Memory B cell (primary cell): ENCODE measurements around the gene SUN2.

ENCODE experiments used
- ATAC-seq: fragments of 150-1000 bp; cut with Tn5 transposase; 2 replicates; pipeline ENCODE4 v1.10.0; 2021; ENCODE audit warnings: low read depth, mild to moderate bottlenecking, moderate library complexity
- DNase-seq, 2 donors: peaks; one replicate each; pipeline ENCODE4 v3.0.0; 2022; ENCODE audit warnings: low spot score in 2 of 2
- H3K27ac Mint-ChIP-seq: one replicate; pipeline ENCODE4 v1.8.0; 2022; ENCODE audit warnings: mild to moderate bottlenecking, moderate library complexity, mixed read lengths
- H3K27me3 Mint-ChIP-seq: one replicate; pipeline ENCODE4 v1.8.0; 2022; ENCODE audit warnings: mixed read lengths
- H3K36me3 Mint-ChIP-seq: one replicate; pipeline ENCODE4 v1.8.0; 2022; ENCODE audit warnings: mild to moderate bottlenecking, mixed read lengths
- H3K4me1 Mint-ChIP-seq: one replicate; pipeline ENCODE4 v1.8.0; 2022; ENCODE audit warnings: mixed read lengths
- H3K4me3 Mint-ChIP-seq: one replicate; pipeline ENCODE4 v1.8.0; 2022; ENCODE audit warnings: mild to moderate bottlenecking, moderate library complexity, mixed read lengths
- H3K9me3 Mint-ChIP-seq: one replicate; pipeline ENCODE4 v1.8.0; 2022; ENCODE audit warnings: mixed read lengths

SUN2 gene

DNA sequence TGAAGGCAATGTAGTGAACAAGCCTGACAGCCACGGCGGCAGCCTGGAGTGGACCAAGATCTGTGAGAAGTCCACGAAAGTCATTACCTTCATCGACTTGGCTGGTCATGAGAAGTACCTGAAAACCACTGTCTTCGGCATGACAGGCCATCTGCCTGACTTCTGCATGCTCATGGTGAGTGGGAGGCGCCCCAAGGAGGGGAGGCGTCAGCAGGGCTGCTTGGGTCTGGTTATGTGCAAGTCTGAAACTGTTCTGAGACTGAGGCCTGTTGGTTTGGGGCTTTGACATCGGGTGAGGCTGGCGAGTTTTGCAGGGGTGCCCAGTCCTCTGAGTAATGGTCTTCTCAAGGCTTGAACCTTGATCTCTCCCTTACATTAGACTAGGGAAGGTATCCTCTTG is 39.0 kb downstream of the SUN2 start:
- H3K27me3 Mint-ChIP-seq = no peaks in the 10 kb centered on the region
- DNase-seq (no peak), ATAC-seq (no peak)
- peaks cover 33% of the 10 kb centered on the region for H3K36me3 Mint-ChIP-seq
- no peaks in the 10 kb centered on the region for H3K9me3 Mint-ChIP-seq
- H3K4me3 Mint-ChIP-seq = no peak overlapping the region
- peaks cover 34% of the 10 kb centered on the region for H3K4me1 Mint-ChIP-seq
- peak overlapping the region; percentile 65 for H3K27ac Mint-ChIP-seq

DNA sequence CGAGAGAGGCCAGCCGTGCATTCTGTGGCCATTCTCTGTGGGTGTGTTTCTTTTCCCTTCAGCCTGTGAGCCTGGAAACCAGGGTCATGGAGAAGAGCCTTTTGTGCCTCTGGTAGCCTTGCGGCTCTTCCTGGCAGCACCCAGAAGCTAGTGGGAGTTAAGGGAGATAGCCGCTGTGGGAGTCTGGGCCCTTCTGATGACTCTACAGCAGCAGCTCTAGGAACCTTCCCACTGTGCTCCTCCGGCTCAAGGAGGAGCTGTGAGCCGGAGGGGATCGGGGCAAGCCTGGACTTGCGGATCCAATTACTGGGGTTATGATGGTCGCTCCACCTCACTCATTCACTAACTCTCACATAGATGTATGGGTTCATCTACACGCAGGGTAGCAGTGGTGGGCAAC is 39.5 kb downstream of the SUN2 start:
- ATAC-seq (no peak), DNase-seq (no peak)
- Mint-ChIP-seq H3K27ac (no peak overlapping the region), H3K36me3 (peaks cover 29% of the 10 kb centered on the region), H3K4me3 (no peak overlapping the region), H3K27me3 (no peaks in the 10 kb centered on the region), H3K9me3 (no peaks in the 10 kb centered on the region), H3K4me1 (peaks cover 31% of the 10 kb centered on the region)

DNA sequence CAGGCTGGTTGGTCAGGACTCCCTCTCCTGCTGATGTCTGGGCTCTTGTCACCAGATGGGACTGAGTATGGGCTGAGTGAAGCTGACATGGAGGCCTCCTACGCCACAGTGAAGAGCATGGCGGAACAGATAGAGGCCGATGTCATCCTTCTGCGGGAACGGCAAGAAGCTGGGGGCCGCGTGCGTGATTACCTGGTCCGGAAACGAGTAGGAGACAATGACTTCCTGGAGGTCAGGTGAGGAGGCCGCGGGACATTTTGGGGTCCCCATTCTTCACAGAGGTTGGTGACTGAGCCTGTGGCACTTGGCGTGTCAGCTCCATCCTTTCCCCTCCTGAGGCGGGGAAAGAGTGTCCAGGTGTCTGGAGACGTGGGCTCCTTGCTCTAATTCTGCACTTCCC is 39.9 kb downstream of the SUN2 start:
- ATAC-seq (no peak), DNase-seq (no peak)
- H3K36me3 Mint-ChIP-seq = peaks cover 31% of the 10 kb centered on the region
- no peaks in the 10 kb centered on the region for H3K9me3 Mint-ChIP-seq
- no peaks in the 10 kb centered on the region for H3K27me3 Mint-ChIP-seq
- peaks cover 34% of the 10 kb centered on the region for H3K4me1 Mint-ChIP-seq
- no peak overlapping the region for H3K4me3 Mint-ChIP-seq
- no peak overlapping the region for H3K27ac Mint-ChIP-seq

DNA sequence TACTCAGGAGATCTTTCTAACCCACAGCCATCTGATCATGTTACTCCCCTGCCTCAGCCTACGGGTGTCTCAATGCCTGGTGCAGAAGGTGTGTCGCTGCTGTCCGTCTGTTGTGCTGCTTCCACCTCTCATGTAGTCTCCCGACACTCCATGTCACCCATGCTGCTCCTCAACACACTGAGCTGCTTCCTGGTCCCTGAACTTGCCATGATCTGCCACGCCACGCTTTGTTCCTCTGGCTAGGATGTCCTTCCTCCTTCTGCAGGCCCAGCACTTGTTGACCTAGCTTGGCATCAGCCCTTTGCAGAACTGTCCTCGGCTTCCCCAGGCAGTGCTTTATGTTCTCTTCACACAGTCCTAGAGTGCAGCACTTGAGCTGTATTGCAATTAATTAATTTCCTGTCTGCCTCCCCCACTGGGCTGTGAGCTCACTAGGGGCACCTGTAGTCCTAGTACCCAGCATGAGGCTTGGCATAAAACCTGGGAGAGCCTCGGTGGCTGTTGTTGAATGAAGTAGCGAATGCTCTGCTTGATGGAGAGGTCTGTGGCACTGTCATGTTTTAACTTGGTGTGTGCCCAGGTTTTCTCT is 40.5 kb downstream of the SUN2 start:
- H3K27ac Mint-ChIP-seq = peak overlapping the region; percentile 4
- H3K9me3 Mint-ChIP-seq = no peaks in the 10 kb centered on the region
- DNase-seq (no peak), ATAC-seq (no peak)
- peaks cover 37% of the 10 kb centered on the region for H3K4me1 Mint-ChIP-seq
- no peak overlapping the region for H3K4me3 Mint-ChIP-seq
- H3K27me3 Mint-ChIP-seq = no peaks in the 10 kb centered on the region
- H3K36me3 Mint-ChIP-seq = peaks cover 33% of the 10 kb centered on the region

DNA sequence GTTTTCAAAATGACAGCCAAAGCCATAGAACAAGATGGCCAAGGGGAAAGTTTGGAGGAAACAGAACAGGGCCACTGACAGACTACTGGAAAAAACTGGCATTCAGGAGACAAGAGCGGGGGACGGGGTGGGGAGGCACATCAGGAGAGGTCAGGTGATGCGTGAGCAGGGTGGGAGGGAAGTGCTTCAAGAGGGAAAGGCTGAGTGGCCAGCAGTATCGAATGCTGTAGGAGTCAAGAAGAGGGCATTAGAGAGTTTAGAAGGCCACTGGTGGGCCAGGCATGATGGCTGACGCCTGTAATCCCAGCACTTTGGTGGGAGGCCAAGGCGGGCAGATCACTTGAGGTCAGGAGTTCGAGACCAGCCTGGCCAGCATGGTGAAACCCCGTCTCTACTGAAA is 41.9 kb downstream of the SUN2 start:
- H3K27me3 Mint-ChIP-seq = no peaks in the 10 kb centered on the region
- H3K36me3 Mint-ChIP-seq = peaks cover 33% of the 10 kb centered on the region
- no peak overlapping the region for H3K4me3 Mint-ChIP-seq
- H3K9me3 Mint-ChIP-seq = no peaks in the 10 kb centered on the region
- peaks cover 45% of the 10 kb centered on the region for H3K4me1 Mint-ChIP-seq
- ATAC-seq = no peak
- no peak for DNase-seq
- peak overlapping the region; percentile 76 for H3K27ac Mint-ChIP-seq

DNA sequence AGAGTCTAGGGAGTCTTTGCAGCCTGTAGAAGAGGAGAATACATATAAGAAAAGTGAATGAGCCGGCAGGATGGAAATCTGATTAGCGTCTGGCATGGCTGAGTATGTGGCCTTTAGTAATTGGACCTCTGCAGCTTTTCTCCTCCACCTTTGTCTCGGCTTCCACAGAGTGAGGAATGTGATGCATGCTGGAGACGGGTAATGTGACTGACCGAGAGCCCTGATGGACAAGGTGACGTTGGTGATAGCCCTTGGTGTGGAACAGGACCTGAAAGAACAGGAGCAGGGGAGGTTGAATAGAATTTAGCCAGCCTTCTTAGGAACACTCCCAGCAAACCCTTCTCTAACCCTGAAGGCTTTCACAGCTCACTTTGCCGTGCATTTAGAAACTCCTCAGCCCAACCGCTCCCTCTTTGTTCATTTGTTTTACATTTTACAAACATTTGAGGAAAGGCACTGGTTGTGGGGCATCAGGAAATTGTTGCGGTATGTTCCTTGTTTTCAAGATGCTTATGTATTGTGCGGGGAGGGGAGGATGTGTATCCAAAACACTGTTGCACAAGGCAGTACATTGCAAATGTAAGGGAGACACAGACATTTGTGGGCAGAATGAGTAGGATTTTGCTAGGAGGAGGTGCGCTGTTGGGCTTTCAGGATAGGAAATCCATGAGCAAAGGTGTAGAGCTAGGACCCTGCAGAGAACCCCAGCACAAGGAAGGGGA is 43.2 kb downstream of the SUN2 start:
- Mint-ChIP-seq H3K9me3 (no peaks in the 10 kb centered on the region), H3K27me3 (no peaks in the 10 kb centered on the region), H3K36me3 (peaks cover 28% of the 10 kb centered on the region), H3K4me3 (no peak overlapping the region), H3K4me1 (peaks cover 56% of the 10 kb centered on the region), H3K27ac (peak overlapping the region; percentile 76)
- ATAC-seq = no peak
- no peak for DNase-seq

DNA sequence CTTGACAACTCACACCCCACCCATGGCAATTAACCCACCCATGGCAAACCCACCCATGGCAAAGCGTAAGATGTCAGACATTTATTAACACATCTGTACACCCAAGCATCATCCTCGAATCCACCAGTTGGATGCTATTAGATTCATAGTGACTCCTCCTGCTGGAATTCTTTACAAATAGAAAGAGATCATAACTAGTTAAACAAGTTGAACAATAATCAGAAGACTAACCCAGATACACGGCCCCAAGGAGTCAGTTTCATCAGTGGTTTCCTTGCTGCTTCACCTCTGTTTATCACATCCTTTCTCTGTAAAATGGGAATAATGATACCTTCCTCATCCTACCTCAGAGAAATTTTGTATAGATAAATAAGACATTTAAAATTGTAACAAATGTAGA is 44.9 kb downstream of the SUN2 start:
- Mint-ChIP-seq H3K4me1 (peaks cover 65% of the 10 kb centered on the region), H3K9me3 (no peaks in the 10 kb centered on the region), H3K4me3 (no peak overlapping the region), H3K36me3 (peaks cover 17% of the 10 kb centered on the region), H3K27ac (no peak overlapping the region), H3K27me3 (no peaks in the 10 kb centered on the region)
- ATAC-seq (no peak), DNase-seq (no peak)

DNA sequence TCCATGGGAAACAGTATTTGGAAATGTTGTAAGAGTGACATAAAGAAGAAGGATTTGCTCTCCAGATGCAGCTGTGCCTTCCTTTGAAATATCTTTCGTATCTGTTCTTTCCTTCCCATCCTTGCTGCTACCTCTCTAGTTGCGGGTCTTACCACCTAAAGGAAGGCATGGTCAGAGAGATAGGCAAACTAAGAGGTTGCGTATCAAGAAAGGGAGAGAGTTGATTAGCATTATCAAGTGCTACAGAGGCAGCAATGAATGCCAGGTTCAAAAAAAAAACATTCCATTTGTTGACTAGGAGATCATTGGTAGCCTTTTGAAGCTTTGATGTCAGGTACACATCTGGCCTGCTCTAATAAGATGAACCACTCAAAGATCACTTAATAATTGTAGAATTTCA is 45.4 kb downstream of the SUN2 start:
- no peak for DNase-seq
- H3K4me3 Mint-ChIP-seq = no peak overlapping the region
- peaks cover 64% of the 10 kb centered on the region for H3K4me1 Mint-ChIP-seq
- no peaks in the 10 kb centered on the region for H3K9me3 Mint-ChIP-seq
- H3K27ac Mint-ChIP-seq = peak overlapping the region; percentile 93
- H3K27me3 Mint-ChIP-seq = no peaks in the 10 kb centered on the region
- ATAC-seq = no peak
- peaks cover 16% of the 10 kb centered on the region for H3K36me3 Mint-ChIP-seq

DNA sequence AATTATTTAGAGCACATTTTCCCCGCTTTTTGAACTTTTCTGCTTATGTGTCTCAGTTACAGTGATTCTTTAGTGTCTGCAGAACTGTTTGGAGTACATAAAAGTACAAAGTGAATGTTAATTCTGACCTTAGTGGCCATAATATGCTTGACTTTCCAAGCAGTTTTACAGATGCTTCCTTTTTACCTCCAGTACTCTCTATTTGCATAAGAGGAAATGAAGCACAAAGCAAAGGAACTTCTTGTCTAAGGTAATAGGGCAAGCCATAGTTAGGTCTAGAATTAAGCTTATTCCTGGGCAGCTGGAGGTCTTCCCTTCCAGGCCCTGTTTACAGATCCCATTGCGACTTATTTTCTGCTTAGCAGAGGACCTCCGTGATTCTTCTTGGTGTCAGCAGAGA is 46.5 kb downstream of the SUN2 start:
- Mint-ChIP-seq H3K36me3 (peaks cover 13% of the 10 kb centered on the region), H3K27me3 (no peaks in the 10 kb centered on the region), H3K4me1 (peaks cover 61% of the 10 kb centered on the region), H3K9me3 (no peaks in the 10 kb centered on the region), H3K4me3 (peak overlapping the region; percentile 84), H3K27ac (peak overlapping the region; percentile 93)
- ATAC-seq (peak; percentile 14), DNase-seq (peak in 1 of 2 donors; percentile 33)

DNA sequence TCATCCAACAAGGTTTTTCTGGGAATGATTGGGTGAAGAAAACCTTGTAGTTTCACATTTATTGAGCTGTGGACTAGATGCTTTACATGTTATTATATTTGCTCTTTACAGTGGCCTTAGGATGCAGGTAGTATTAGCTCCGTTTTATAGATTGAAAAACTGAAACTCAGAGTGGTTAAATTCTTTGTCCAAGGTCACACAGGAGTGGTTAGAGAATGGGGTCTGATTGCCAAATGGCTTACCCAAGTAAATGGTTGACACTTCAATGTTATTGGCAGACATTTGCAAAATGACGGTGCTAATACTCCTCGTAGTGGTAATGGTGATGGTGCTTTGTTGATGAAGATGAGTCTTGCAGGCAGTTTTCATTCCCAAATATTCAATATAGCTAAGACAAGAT is 47.8 kb downstream of the SUN2 start:
- ATAC-seq = no peak
- H3K27ac Mint-ChIP-seq = peak overlapping the region; percentile 93
- no peaks in the 10 kb centered on the region for H3K27me3 Mint-ChIP-seq
- peaks cover 12% of the 10 kb centered on the region for H3K36me3 Mint-ChIP-seq
- peak overlapping the region; percentile 88 for H3K4me3 Mint-ChIP-seq
- no peaks in the 10 kb centered on the region for H3K9me3 Mint-ChIP-seq
- no peak for DNase-seq
- peaks cover 51% of the 10 kb centered on the region for H3K4me1 Mint-ChIP-seq

DNA sequence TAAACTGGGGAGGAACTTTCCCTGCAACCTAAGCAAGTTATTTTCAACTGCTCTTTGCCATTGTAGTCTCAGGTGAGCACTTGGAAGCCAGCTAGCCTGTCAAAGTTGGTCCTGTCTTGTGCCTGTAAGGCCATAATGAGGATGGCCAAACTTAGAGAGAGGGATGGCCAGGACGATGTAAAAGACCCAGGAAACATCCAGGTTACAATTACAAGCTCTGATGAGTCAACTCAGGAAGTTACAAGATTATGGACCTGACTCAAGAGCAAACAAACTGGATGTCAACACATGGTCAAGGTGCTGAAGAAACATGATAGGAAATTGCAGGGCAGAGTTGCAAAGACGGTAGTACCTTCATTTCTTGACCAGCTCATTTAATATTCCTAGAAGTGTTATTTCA is 48.5 kb downstream of the SUN2 start:
- no peak for DNase-seq
- no peak for ATAC-seq
- H3K27me3 Mint-ChIP-seq = no peaks in the 10 kb centered on the region
- peaks cover 48% of the 10 kb centered on the region for H3K4me1 Mint-ChIP-seq
- H3K36me3 Mint-ChIP-seq = peaks cover 8% of the 10 kb centered on the region
- H3K4me3 Mint-ChIP-seq = peak overlapping the region; percentile 88
- H3K9me3 Mint-ChIP-seq = no peaks in the 10 kb centered on the region
- H3K27ac Mint-ChIP-seq = peak overlapping the region; percentile 93

DNA sequence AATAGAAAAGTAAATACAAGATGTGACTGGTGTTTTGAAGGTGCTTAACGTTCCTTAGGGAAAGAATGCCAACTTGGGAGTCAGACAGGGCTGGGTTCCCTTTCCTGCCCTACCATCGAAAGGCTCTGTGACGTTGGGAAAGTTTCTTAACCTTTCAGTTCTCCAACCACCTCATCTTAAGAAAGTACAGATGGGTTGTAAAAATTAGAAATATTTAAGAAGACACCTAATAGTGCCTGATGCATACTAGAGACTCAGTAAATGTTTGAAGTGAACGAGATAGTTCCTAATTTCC is 49.0 kb downstream of the SUN2 start:
- DNase-seq (no peak), ATAC-seq (no peak)
- peaks cover 44% of the 10 kb centered on the region for H3K4me1 Mint-ChIP-seq
- peak overlapping the region; percentile 93 for H3K27ac Mint-ChIP-seq
- H3K4me3 Mint-ChIP-seq = peak overlapping the region; percentile 88
- peaks cover 4% of the 10 kb centered on the region for H3K36me3 Mint-ChIP-seq
- H3K9me3 Mint-ChIP-seq = no peaks in the 10 kb centered on the region
- H3K27me3 Mint-ChIP-seq = no peaks in the 10 kb centered on the region

DNA sequence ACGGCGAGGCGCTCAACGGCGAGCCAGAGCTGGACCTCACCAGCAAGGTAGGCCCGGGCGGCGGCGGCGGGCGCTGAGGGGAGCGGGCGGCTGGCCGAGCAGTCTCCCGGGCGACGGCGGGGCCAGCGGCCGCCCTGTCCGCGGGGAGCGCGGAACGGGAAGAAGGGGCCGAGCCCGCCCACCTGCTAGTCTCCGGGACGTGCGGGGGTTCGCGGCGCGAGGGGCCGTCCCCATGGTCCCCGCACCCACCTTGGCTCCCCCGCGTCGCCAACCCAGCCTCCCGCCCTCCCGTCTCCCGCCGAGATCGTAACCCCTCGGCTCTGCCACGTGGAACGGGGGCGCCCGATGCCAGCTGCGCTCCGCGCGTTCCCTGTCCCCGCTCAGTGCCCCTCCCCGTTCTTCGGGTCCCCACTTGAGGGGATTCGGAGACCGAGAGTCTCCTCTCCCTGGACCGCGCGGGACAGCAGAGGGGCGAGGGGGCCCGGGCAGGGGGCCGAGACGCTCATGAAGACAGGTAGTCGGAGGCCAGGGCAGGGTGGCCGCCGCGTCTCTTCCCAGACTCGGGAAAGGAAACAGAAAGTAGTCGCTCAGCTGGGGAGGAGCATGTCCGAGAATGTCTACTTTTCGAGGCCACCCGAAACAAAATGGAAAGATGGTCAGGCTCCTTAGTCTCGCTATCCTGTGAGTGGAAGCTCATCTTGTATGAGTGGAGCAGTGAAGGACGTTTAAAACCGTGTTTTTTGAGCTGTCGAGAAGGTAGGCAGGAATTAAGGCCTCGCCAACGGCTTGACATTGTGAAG is 49.5 kb downstream of the SUN2 start:
- Mint-ChIP-seq H3K4me1 (peaks cover 46% of the 10 kb centered on the region), H3K4me3 (peak overlapping the region; percentile 88), H3K9me3 (no peaks in the 10 kb centered on the region), H3K27me3 (no peaks in the 10 kb centered on the region), H3K36me3 (peaks cover 4% of the 10 kb centered on the region), H3K27ac (peak overlapping the region; percentile 93)
- DNase-seq = peak; percentile 23 to 46
- no peak for ATAC-seq

DNA sequence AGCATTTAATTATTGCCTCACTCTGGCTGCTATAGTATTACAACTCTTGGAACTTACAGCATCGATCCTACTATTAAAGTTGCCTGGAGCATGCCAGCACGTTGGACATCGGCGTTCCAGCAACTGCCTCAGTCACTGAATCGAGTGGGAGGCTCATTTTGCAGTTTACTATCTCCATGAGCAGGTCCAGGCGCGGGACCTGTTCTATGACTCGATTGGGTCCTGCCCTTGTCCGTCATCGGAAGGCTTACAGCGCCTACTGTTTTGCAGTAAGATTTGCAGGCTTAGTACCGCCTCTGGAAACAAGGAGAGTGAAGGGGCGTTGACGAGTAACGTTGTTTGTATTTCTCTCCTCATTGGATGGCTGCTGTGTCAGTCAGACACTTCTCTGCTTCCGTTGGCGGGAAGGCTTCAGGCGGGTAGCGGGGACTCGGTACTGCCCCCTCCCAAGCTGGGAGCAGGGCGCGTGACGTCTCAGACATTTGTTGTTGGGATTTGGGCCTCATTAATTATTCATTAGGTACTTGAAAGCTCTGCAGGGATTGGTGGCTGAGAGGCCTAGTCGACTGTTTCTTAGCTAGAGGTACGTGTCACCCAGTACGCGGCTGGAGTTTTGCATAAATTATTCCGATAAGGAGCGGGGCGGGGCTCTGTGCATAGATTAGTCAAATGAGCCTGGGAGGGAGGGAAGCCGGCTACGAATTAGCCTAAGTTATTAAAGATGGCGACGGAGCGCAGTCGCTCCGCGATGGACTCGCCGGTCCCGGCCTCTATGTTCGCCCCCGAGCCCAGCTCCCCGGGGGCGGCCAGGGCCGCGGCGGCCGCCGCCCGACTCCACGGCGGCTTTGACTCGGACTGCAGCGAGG is 50.3 kb downstream of the SUN2 start, which contains the start of gene GTPBP1:
TSS of gene GTPBP1 (plus strand) at position 710 of the 866 bp plus-strand sequence. CDS start at position 722, 12 bp downstream.
- Mint-ChIP-seq H3K27ac (peak within 1 kb of the TSS; percentile 93), H3K9me3 (no peaks in the 10 kb centered on the region), H3K4me3 (peak within 1 kb of the TSS; percentile 88), H3K36me3 (no peaks in the 10 kb centered on the region), H3K27me3 (no peaks in the 10 kb centered on the region), H3K4me1 (peaks cover 44% of the 10 kb centered on the region)
- DNase-seq (peak; percentile 82 to 96), ATAC-seq (peak; percentile 64)
